Measurements from ENCODE around the gene LINGO3.

Gene LINGO3

GRCh38 chr19:2305452-2306280 is 2.3 kb downstream of the LINGO3 start:
- DNase-seq (ENCODE audit: low read depth) = no peak

GRCh38 chr19:2303211-2303798 is 4.6 kb downstream of the LINGO3 start:
- DNase-seq (ENCODE audit: low read depth) = no peak

- no peak for DNase-seq (ENCODE audit: low read depth)
These were observed 5.4 kb downstream of the LINGO3 start for GRCh38 chr19:2302319-2303210.

GRCh38 chr19:2300533-2300932 is 7.4 kb downstream of the LINGO3 start:
- no peak for DNase-seq (ENCODE audit: low read depth)

GRCh38 chr19:2296141-2296540 is 11.8 kb downstream of the LINGO3 start:
- DNase-seq (ENCODE audit: low read depth) = no peak

- no peak for DNase-seq (ENCODE audit: low read depth)
These were observed 13.1 kb downstream of the LINGO3 start for GRCh38 chr19:2294687-2295335.

- DNase-seq (ENCODE audit: low read depth) = no peak
These were observed 16.7 kb downstream of the LINGO3 start for GRCh38 chr19:2291185-2291751.

- DNase-seq (ENCODE audit: low read depth) = no peak
These were observed 17.3 kb downstream of the LINGO3 start for GRCh38 chr19:2290441-2291184.

- peak; percentile 81 for DNase-seq (ENCODE audit: low read depth)
These were observed 18.1 kb downstream of the LINGO3 start for GRCh38 chr19:2289714-2290435.

- DNase-seq (ENCODE audit: low read depth) = no peak
These were observed 18.9 kb downstream of the LINGO3 start for GRCh38 chr19:2288818-2289713.

GRCh38 chr19:2288338-2288817 is 19.6 kb downstream of the LINGO3 start:
- DNase-seq (ENCODE audit: low read depth) = no peak

GRCh38 chr19:2287585-2288337 is 20.2 kb downstream of the LINGO3 start:
- no peak for DNase-seq (ENCODE audit: low read depth)

GRCh38 chr19:2286402-2287140 is 21.4 kb downstream of the LINGO3 start:
- no peak for DNase-seq (ENCODE audit: low read depth)

GRCh38 chr19:2283835-2284507 is 24.0 kb downstream of the LINGO3 start:
- DNase-seq (ENCODE audit: low read depth) = no peak

GRCh38 chr19:2282862-2283237 is 25.1 kb downstream of the LINGO3 start:
- no peak for DNase-seq (ENCODE audit: low read depth)

GRCh38 chr19:2282062-2282861 is 25.7 kb downstream of the LINGO3 start, which contains the start of gene PEAK3:
Gene PEAK3, minus strand, starts transcription at chr19:2282175. Its CDS starts 1,244 bp downstream, at chr19:2280931.
- DNase-seq (ENCODE audit: low read depth) = no peak
